Progenitor cell of endocrine pancreas (in vitro differentiated cells): ENCODE results near the gene OR2T8. TPM values are rescaled to one million over a fixed set of nuclear protein-coding genes. Genes with fewer than 3 reads are reported as not detected.

Experiments used
- DNase-seq: peaks from one replicate; pipeline ENCODE4 v3.0.0; 2021; ENCODE audit warnings: low spot score; ENCODE audit not compliant: unreplicated experiment
- H3K27ac Mint-ChIP-seq: 2 replicates; pipeline ENCODE4 v1.8.0; 2021; ENCODE audit warnings: mild to moderate bottlenecking, moderate library complexity, mixed read lengths
- H3K27me3 Mint-ChIP-seq: 2 replicates; pipeline ENCODE4 v1.8.0; 2021; ENCODE audit warnings: mixed read lengths
- H3K36me3 Mint-ChIP-seq: 2 replicates; pipeline ENCODE4 v1.8.0; 2022; ENCODE audit warnings: mixed read lengths; ENCODE audit not compliant: insufficient read depth
- H3K4me1 Mint-ChIP-seq: 2 replicates; pipeline ENCODE4 v1.8.0; 2021; ENCODE audit warnings: low read depth, mixed read lengths
- H3K4me3 Mint-ChIP-seq: 2 replicates; pipeline ENCODE4 v1.8.0; 2021; ENCODE audit warnings: low read depth, mild to moderate bottlenecking, moderate library complexity, mixed read lengths
- H3K9me3 Mint-ChIP-seq: 2 replicates; pipeline ENCODE4 v1.8.0; 2021; ENCODE audit warnings: low read depth, mixed read lengths
- CTCF ChIP-seq: fragments of 200-600 bp; sonication (generic); IDR thresholded peaks from one replicate; pipeline ENCODE4 v1.5.0; 2021; ENCODE audit warnings: antibody characterized with exemption, mild to moderate bottlenecking; ENCODE audit not compliant: unreplicated experiment
- long read RNA-seq: library from polyadenylated mRNA; unstranded; transcript quantifications from one replicate; pipeline ENCODE4 v2.0.0, GENCODE V29; 2020
- total RNA-seq: library from RNA; stranded (reverse); gene quantifications from 2 replicates; pipeline ENCODE4 v1.2.1, GENCODE V29; 2021

Gene OR2T8
- not detected in 2 replicates for total RNA-seq
- long read RNA-seq, result 0 reads

- no peak for DNase-seq
- Mint-ChIP-seq H3K36me3 (no peaks in the 10 kb centered on the region), H3K4me3 (no peak within 1 kb of the TSS), H3K27me3 (no peaks in the 10 kb centered on the region), H3K27ac (no peak within 1 kb of the TSS), H3K4me1 (no peaks in the 10 kb centered on the region), H3K9me3 (peaks cover 8% of the 10 kb centered on the region)
- TF ChIP-seq CTCF, result no peak
These were observed at the start of gene OR2T8 for GRCh38 chr1:247919952-247920351. OR2T8 (plus strand) TSS chr1:247920252; CDS start chr1:247921018, 766 bp downstream.

- H3K9me3 Mint-ChIP-seq, result peaks cover 10% of the 10 kb centered on the region
- no peak for TF ChIP-seq CTCF
These were observed 36.7 kb upstream of the OR2T8 start for GRCh38 chr1:247883346-247883745.

GRCh38 chr1:247884797-247885413, 35.1 kb upstream of the OR2T8 start:
- no peaks in the 10 kb centered on the region for H3K9me3 Mint-ChIP-seq
- no peaks in the 10 kb centered on the region for H3K4me1 Mint-ChIP-seq
- no peak overlapping the region for H3K27ac Mint-ChIP-seq
- no peak overlapping the region for H3K4me3 Mint-ChIP-seq
- no peaks in the 10 kb centered on the region for H3K36me3 Mint-ChIP-seq
- H3K27me3 Mint-ChIP-seq, result no peaks in the 10 kb centered on the region
- TF ChIP-seq CTCF, result no peak
- no peak for DNase-seq

More at GRCh38 chr1:247883346-247883745, 36.7 kb upstream of the OR2T8 start:
- no peak overlapping the region for H3K4me3 Mint-ChIP-seq
- no peak for DNase-seq
- H3K27me3 Mint-ChIP-seq, result no peaks in the 10 kb centered on the region
- H3K36me3 Mint-ChIP-seq, result no peaks in the 10 kb centered on the region
- H3K27ac Mint-ChIP-seq, result no peak overlapping the region
- no peaks in the 10 kb centered on the region for H3K4me1 Mint-ChIP-seq

GRCh38 chr1:247895163-247895637, 24.9 kb upstream of the OR2T8 start, which contains the start of gene OR2W3:
OR2W3 (plus strand) TSS chr1:247895587; CDS start chr1:247895587, 0 bp downstream.
- DNase-seq, result no peak
- Mint-ChIP-seq H3K27me3 (no peaks in the 10 kb centered on the region), H3K4me1 (no peaks in the 10 kb centered on the region), H3K4me3 (no peak within 1 kb of the TSS), H3K27ac (no peak within 1 kb of the TSS), H3K9me3 (peaks cover 8% of the 10 kb centered on the region), H3K36me3 (peaks cover 2% of the 10 kb centered on the region)
- TF ChIP-seq CTCF, result no peak

GRCh38 chr1:247895976-247896375, 24.1 kb upstream of the OR2T8 start:
- Mint-ChIP-seq H3K4me3 (no peak overlapping the region), H3K36me3 (peaks cover 2% of the 10 kb centered on the region)

More at GRCh38 chr1:247895976-247896375, 24.1 kb upstream of the OR2T8 start:
- Mint-ChIP-seq H3K27me3 (no peaks in the 10 kb centered on the region), H3K27ac (no peak overlapping the region), H3K9me3 (peaks cover 8% of the 10 kb centered on the region), H3K4me1 (no peaks in the 10 kb centered on the region)
- no peak for DNase-seq
- TF ChIP-seq CTCF, result no peak
